SK-N-SH treated with all-trans-retinoic acid at 6 μM for 48 hours (cell line): ENCODE measurements around the gene PRR12.

ENCODE experiments used
- ATAC-seq: fragments of 200-7000 bp; cut with Tn5 transposase; 3 replicates; pipeline ENCODE4 v1.9.1; 2020; ENCODE audit warnings: mild to moderate bottlenecking, moderate library complexity
- ARNTL ChIP-seq: fragments of 450-650 bp; formaldehyde crosslinking; IDR thresholded peaks from 2 replicates; pipeline ENCODE4 v1.5.0; 2020; ENCODE audit warnings: low read depth, mild to moderate bottlenecking, moderate library complexity, borderline replicate concordance
- ESRRG ChIP-seq: fragments of 250-450 bp; sonication (Bioruptor Pico); IDR thresholded peaks from 2 replicates; pipeline ENCODE4 v1.6.1; 2021; ENCODE audit warnings: mild to moderate bottlenecking
- GLIS3 ChIP-seq: fragments of 250-450 bp; sonication (Bioruptor Pico); IDR thresholded peaks from 2 replicates; pipeline ENCODE4 v1.5.0; 2020; ENCODE audit warnings: mild to moderate bottlenecking, moderate library complexity
- ISL1 ChIP-seq: fragments of 250-450 bp; sonication (Bioruptor Pico); IDR thresholded peaks from 2 replicates; pipeline ENCODE4 v2.1.2; 2022; ENCODE audit warnings: mild to moderate bottlenecking, moderate library complexity
- OSR1 ChIP-seq: fragments of 250-450 bp; sonication (Bioruptor Pico); IDR thresholded peaks from 2 replicates; pipeline ENCODE4 v1.8.0; 2022; ENCODE audit warnings: moderate library complexity, mild to moderate bottlenecking, inconsistent platforms
- POU6F1 ChIP-seq: fragments of 250-450 bp; sonication (Bioruptor Pico); IDR thresholded peaks from 2 replicates; pipeline ENCODE4 v1.8.0; 2021; ENCODE audit warnings: low read depth, mild to moderate bottlenecking, moderate library complexity, borderline replicate concordance
- PPARA ChIP-seq: fragments of 250-450 bp; sonication (Bioruptor Pico); IDR thresholded peaks from 2 replicates; pipeline ENCODE4 v1.5.0; 2020; ENCODE audit warnings: mild to moderate bottlenecking, borderline replicate concordance
- RARB ChIP-seq: fragments of 250-450 bp; sonication (Bioruptor Pico); IDR thresholded peaks from 2 replicates; pipeline ENCODE4 v1.8.0; 2021; ENCODE audit warnings: mild to moderate bottlenecking, moderate library complexity
- SNAI2 ChIP-seq: fragments of 250-450 bp; sonication (Bioruptor Pico); IDR thresholded peaks from 2 replicates; pipeline ENCODE4 v1.5.0; 2020; ENCODE audit warnings: mild to moderate bottlenecking, moderate library complexity
- TCF4 ChIP-seq: fragments of 250-450 bp; sonication (Bioruptor Pico); IDR thresholded peaks from 2 replicates; pipeline ENCODE4 v1.8.0; 2021; ENCODE audit warnings: mild to moderate bottlenecking, moderate library complexity, borderline replicate concordance
- TOX ChIP-seq: fragments of 250-450 bp; sonication (Bioruptor Pico); IDR thresholded peaks from 2 replicates; pipeline ENCODE4 v1.8.0; 2021; ENCODE audit warnings: mild to moderate bottlenecking, moderate library complexity, borderline replicate concordance
- TSHZ2 ChIP-seq: fragments of 250-450 bp; sonication (Bioruptor Pico); IDR thresholded peaks from 2 replicates; pipeline ENCODE4 v1.5.0; 2020; ENCODE audit warnings: mild to moderate bottlenecking, moderate library complexity
- ZC3H10 ChIP-seq: fragments of 250-450 bp; sonication (Bioruptor Pico); IDR thresholded peaks from 2 replicates; pipeline ENCODE4 v1.5.1; 2021; ENCODE audit warnings: mild to moderate bottlenecking, moderate library complexity
- ZFP3 ChIP-seq: fragments of 250-450 bp; sonication (Bioruptor Pico); IDR thresholded peaks from 2 replicates; pipeline ENCODE4 v1.5.0; 2020; ENCODE audit warnings: mild to moderate bottlenecking, moderate library complexity
- ZFP30 ChIP-seq: fragments of 450-650 bp; formaldehyde crosslinking; IDR thresholded peaks from 2 replicates; pipeline ENCODE4 v1.5.0; 2022; ENCODE audit warnings: mild to moderate bottlenecking, moderate library complexity
- ZNF565 ChIP-seq: fragments of 450-650 bp; formaldehyde crosslinking; conservative IDR thresholded peaks from 2 replicates; pipeline ENCODE4 v1.5.0; 2020; ENCODE audit warnings: low read depth, mild to moderate bottlenecking, moderate library complexity
- ZNF70 ChIP-seq: fragments of 450-650 bp; formaldehyde crosslinking; IDR thresholded peaks from 2 replicates; pipeline ENCODE4 v1.5.0; 2020; ENCODE audit warnings: mild to moderate bottlenecking, moderate library complexity
- ZNF8 ChIP-seq: fragments of 450-650 bp; formaldehyde crosslinking; IDR thresholded peaks from 2 replicates; pipeline ENCODE4 v1.5.0; 2020; ENCODE audit warnings: mild to moderate bottlenecking, moderate library complexity
- TF ChIP-seq, protein P1 (sequence below): fragments of 250-450 bp; sonication (Bioruptor Pico); IDR thresholded peaks from 2 replicates; pipeline ENCODE4 v1.8.0; 2020; ENCODE audit warnings: mild to moderate bottlenecking, moderate library complexity, borderline replicate concordance
- TF ChIP-seq, protein P2 (sequence below): fragments of 250-450 bp; sonication (Bioruptor Pico); IDR thresholded peaks from 2 replicates; pipeline ENCODE4 v1.5.1; 2020; ENCODE audit warnings: low read depth, mild to moderate bottlenecking, moderate library complexity
- TF ChIP-seq, protein P3 (sequence below): fragments of 250-450 bp; sonication (Bioruptor Pico); IDR thresholded peaks from 2 replicates; pipeline ENCODE4 v1.5.1; 2021; ENCODE audit warnings: mild to moderate bottlenecking, moderate library complexity

PRR12 gene

GRCh38 chr19:49645995-49646394 is 55.0 kb downstream of the PRR12 start:
- no peak for TF ChIP-seq ZC3H10 (CRISPR knock-in tag)
- TF ChIP-seq, protein P1, sequence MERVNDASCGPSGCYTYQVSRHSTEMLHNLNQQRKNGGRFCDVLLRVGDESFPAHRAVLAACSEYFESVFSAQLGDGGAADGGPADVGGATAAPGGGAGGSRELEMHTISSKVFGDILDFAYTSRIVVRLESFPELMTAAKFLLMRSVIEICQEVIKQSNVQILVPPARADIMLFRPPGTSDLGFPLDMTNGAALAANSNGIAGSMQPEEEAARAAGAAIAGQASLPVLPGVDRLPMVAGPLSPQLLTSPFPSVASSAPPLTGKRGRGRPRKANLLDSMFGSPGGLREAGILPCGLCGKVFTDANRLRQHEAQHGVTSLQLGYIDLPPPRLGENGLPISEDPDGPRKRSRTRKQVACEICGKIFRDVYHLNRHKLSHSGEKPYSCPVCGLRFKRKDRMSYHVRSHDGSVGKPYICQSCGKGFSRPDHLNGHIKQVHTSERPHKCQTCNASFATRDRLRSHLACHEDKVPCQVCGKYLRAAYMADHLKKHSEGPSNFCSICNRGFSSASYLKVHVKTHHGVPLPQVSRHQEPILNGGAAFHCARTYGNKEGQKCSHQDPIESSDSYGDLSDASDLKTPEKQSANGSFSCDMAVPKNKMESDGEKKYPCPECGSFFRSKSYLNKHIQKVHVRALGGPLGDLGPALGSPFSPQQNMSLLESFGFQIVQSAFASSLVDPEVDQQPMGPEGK: no peak
- TF ChIP-seq PPARA (CRISPR knock-in tag): no peak
- TF ChIP-seq ISL1 (CRISPR knock-in tag): no peak
- no peak for TF ChIP-seq GLIS3 (CRISPR knock-in tag)
- no peak for TF ChIP-seq ZNF565 (CRISPR knock-in tag)
- no peak for TF ChIP-seq ZNF70 (CRISPR knock-in tag)
- TF ChIP-seq ESRRG (CRISPR knock-in tag): no peak
- ATAC-seq: no peak

GRCh38 chr19:49646586-49646985 is 55.6 kb downstream of the PRR12 start:
- TF ChIP-seq TSHZ2 (CRISPR knock-in tag): no peak
- no peak for TF ChIP-seq SNAI2 (CRISPR knock-in tag)
- TF ChIP-seq PPARA (CRISPR knock-in tag): no peak
- no peak for TF ChIP-seq ZFP3
- TF ChIP-seq, protein P2, sequence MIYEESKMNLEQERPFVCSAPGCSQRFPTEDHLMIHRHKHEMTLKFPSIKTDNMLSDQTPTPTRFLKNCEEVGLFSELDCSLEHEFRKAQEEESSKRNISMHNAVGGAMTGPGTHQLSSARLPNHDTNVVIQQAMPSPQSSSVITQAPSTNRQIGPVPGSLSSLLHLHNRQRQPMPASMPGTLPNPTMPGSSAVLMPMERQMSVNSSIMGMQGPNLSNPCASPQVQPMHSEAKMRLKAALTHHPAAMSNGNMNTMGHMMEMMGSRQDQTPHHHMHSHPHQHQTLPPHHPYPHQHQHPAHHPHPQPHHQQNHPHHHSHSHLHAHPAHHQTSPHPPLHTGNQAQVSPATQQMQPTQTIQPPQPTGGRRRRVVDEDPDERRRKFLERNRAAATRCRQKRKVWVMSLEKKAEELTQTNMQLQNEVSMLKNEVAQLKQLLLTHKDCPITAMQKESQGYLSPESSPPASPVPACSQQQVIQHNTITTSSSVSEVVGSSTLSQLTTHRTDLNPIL (CRISPR knock-in tag): no peak
- TF ChIP-seq, protein P1: no peak
- TF ChIP-seq, protein P3, sequence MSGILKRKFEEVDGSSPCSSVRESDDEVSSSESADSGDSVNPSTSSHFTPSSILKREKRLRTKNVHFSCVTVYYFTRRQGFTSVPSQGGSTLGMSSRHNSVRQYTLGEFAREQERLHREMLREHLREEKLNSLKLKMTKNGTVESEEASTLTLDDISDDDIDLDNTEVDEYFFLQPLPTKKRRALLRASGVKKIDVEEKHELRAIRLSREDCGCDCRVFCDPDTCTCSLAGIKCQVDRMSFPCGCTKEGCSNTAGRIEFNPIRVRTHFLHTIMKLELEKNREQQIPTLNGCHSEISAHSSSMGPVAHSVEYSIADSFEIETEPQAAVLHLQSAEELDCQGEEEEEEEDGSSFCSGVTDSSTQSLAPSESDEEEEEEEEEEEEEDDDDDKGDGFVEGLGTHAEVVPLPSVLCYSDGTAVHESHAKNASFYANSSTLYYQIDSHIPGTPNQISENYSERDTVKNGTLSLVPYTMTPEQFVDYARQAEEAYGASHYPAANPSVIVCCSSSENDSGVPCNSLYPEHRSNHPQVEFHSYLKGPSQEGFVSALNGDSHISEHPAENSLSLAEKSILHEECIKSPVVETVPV (CRISPR knock-in tag): no peak
- no peak for TF ChIP-seq ZNF70 (CRISPR knock-in tag)
- no peak for TF ChIP-seq ARNTL (CRISPR knock-in tag)
- TF ChIP-seq ISL1 (CRISPR knock-in tag): no peak
- TF ChIP-seq OSR1 (CRISPR knock-in tag): no peak
- TF ChIP-seq ZFP30 (CRISPR knock-in tag): no peak
- TF ChIP-seq RARB (CRISPR knock-in tag): no peak
- no peak for TF ChIP-seq ZNF8
- no peak for TF ChIP-seq POU6F1 (CRISPR knock-in tag)
- no peak for TF ChIP-seq TOX (CRISPR knock-in tag)
- TF ChIP-seq ESRRG (CRISPR knock-in tag): no peak
- TF ChIP-seq TCF4: no peak
- no peak for TF ChIP-seq GLIS3 (CRISPR knock-in tag)
- TF ChIP-seq, all 23 proteins: peak for 0
- ATAC-seq: no peak
